Peyer's patch (tissue), 4 donors: ENCODE data around the gene C11orf97. TPM values are rescaled to one million over a fixed set of nuclear protein-coding genes. Genes with fewer than 3 reads are reported as not detected.
A peak's percentile ranks its signal among the peaks of the same experiment; 100 is the strongest.

Source experiments
- DNase-seq, 3 donors: peaks; one replicate each; pipeline ENCODE4 v3.0.0-alpha.2; 2017 to 2019
- H3K27ac ChIP-seq, 4 donors: fragments of 200-600 bp; sonication (generic); one replicate each; pipeline ENCODE4 v1.5.1; 2016 to 2019
- H3K27me3 ChIP-seq, 2 donors: fragments of 200-600 bp; sonication (generic); one replicate each; pipeline ENCODE4 v1.5.1; 2019
- H3K36me3 ChIP-seq, 3 donors: fragments of 200-600 bp; sonication (generic); one replicate each; pipeline ENCODE4 v1.5.1; 2016 to 2019
- H3K4me1 ChIP-seq, 4 donors: fragments of 200-600 bp; sonication (generic); one replicate each; pipeline ENCODE4 v1.5.1; 2016 to 2019
- H3K4me3 ChIP-seq, 4 donors: fragments of 200-600 bp; sonication (generic); 1 replicate in 3 of 4; 2 replicates in 1 of 4; pipeline ENCODE4 v1.5.1; 2016 to 2019; ENCODE audit warnings: mild to moderate bottlenecking in 1 of 4
- H3K9me3 ChIP-seq, 4 donors: fragments of 200-600 bp; sonication (generic); one replicate each; pipeline ENCODE4 v1.5.1; 2016 to 2019; ENCODE audit warnings: mild to moderate bottlenecking in 1 of 4
- CTCF ChIP-seq, 6 experiments: fragments of 450-650 bp in 4 of 6; fragments of 200-600 bp in 2 of 6; sonication (generic) in 1 of 6; IDR thresholded peaks; one replicate each; pipeline ENCODE4 v1.5.1; 2017 to 2019; ENCODE audit warnings: antibody characterized with exemption in 6 of 6, mild to moderate bottlenecking in 3 of 6, moderate library complexity in 1 of 6
- POLR2A ChIP-seq, 2 donors: fragments of 450-650 bp; IDR thresholded peaks; one replicate each; pipeline ENCODE4 v1.5.1; 2017; ENCODE audit warnings: antibody characterized with exemption in 2 of 2, mild to moderate bottlenecking in 2 of 2, moderate library complexity in 2 of 2
- total RNA-seq, 4 donors: library from RNA; depleted of rRNA; stranded (reverse); fragments of >200 nt; gene quantifications; one replicate each; pipeline ENCODE4 v1.1.0, GENCODE V29; 2016

The C11orf97 gene
- total RNA-seq, 4 donors from 2014 or later, result not detected

- Histone ChIP-seq H3K9me3 (no peaks in the 10 kb centered on the region), H3K4me3 (no peak overlapping the region), H3K27me3 (no peaks in the 10 kb centered on the region), H3K27ac (peak overlapping the region in 3 of 4 donors; percentile 7 to 44 (median 35)), H3K36me3 (no peaks in the 10 kb centered on the region), H3K4me1 (peaks cover 0 to 11% (median 2%) of the 10 kb centered on the region in 4 donors)
- TF ChIP-seq CTCF (IDR thresholded peaks at IDR 0.05) (no peak), POLR2A (IDR thresholded peaks at IDR 0.05) (no peak)
- no peak for DNase-seq
Measured at GRCh38 chr11:94537031-94537600, 24.9 kb downstream of the C11orf97 start.

DNA sequence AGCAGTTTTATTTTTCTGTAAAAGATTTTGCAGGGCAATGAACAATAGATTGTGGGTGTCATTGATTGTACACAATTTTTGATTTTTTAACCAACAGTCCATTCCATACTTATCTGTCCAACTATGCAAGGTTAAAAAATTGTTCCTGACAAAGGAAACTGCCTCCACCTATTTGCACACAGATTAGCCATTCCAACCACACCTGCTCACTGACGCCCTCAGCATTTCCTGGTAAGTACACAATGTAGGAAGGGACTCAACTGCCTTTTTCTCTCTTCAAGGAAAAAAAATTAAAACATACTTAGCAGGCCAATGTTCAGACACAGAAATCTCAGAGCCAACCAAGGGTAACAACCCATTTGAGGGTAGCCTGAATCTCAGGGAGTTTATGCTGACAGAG lies 27.2 kb downstream of the C11orf97 start:
- peaks cover 0 to 19% (median 2%) of the 10 kb centered on the region in 4 donors for H3K4me1 ChIP-seq
- peak overlapping the region in 3 of 4 donors; percentile 33 to 63 (median 42) for H3K27ac ChIP-seq
- no peaks in the 10 kb centered on the region for H3K27me3 ChIP-seq
- no peaks in the 10 kb centered on the region for H3K9me3 ChIP-seq
- TF ChIP-seq CTCF (IDR thresholded peaks at IDR 0.05) (no peak), POLR2A (IDR thresholded peaks at IDR 0.05) (no peak)
- peak in 1 of 3 donors; percentile 73 for DNase-seq
- no peak overlapping the region for H3K4me3 ChIP-seq
- H3K36me3 ChIP-seq, result no peaks in the 10 kb centered on the region

GRCh38 chr11:94543695-94544645 lies 31.7 kb downstream of the C11orf97 start, which contains the start of gene FUT4:
FUT4 (plus strand) TSS chr11:94543921; CDS start chr11:94544134, 213 bp downstream.
- no peaks in the 10 kb centered on the region for H3K27me3 ChIP-seq
- H3K4me3 ChIP-seq, result peak within 1 kb of the TSS; percentile 69 to 85 (median 78)
- H3K4me1 ChIP-seq, result peaks cover 0 to 48% (median 2%) of the 10 kb centered on the region in 4 donors
- DNase-seq, result peak; percentile 69 to 96 (median 93)
- peak; percentile 83 to 92 for TF ChIP-seq POLR2A (IDR thresholded peaks at IDR 0.05)
- peak in 2 of 6 experiments; percentile 5 to 12 for TF ChIP-seq CTCF (IDR thresholded peaks at IDR 0.05)
- H3K36me3 ChIP-seq, result no peaks in the 10 kb centered on the region
- no peaks in the 10 kb centered on the region for H3K9me3 ChIP-seq
- peak within 1 kb of the TSS; percentile 91 to 98 (median 95) for H3K27ac ChIP-seq

- DNase-seq, result no peak
- Histone ChIP-seq H3K4me3 (peak overlapping the region; percentile 69 to 85 (median 78)), H3K36me3 (no peaks in the 10 kb centered on the region), H3K27ac (peak overlapping the region; percentile 91 to 98 (median 95)), H3K27me3 (no peaks in the 10 kb centered on the region), H3K4me1 (peaks cover 0 to 50% (median 2%) of the 10 kb centered on the region in 4 donors), H3K9me3 (no peaks in the 10 kb centered on the region)
- TF ChIP-seq CTCF (IDR thresholded peaks at IDR 0.05), result no peak
- no peak for TF ChIP-seq POLR2A (IDR thresholded peaks at IDR 0.05)
Measured at GRCh38 chr11:94544646-94545263, 32.5 kb downstream of the C11orf97 start.
